Measurements from ENCODE around the gene SMIM11. TPM values are rescaled to one million over a fixed set of nuclear protein-coding genes. Genes with fewer than 3 reads are reported as not detected.

The SMIM11 gene
- total and polyA plus RNA-seq, 2 of the 4 experiments (the other 2 are of a cell fraction): 3.6 to 8.8 TPM

- intact Hi-C loops (cut with micrococcal nuclease): loop anchor here (5.0 kb wide), 2 partner anchors 143 to 408 kb away; no protein-coding TSS in a partner anchor
Observed at GRCh38 chr21:34345091-34345871, 30.0 kb upstream of the SMIM11 start.

More at GRCh38 chr21:34345091-34345871, 30.0 kb upstream of the SMIM11 start:
- peak overlapping the region; percentile 83 for H2AK9ac ChIP-seq (replicated peaks; ENCODE audit: low read depth, low read length, poor library complexity)
- peak overlapping the region; percentile 78 for H3K18ac ChIP-seq (ENCODE audit: low read depth, low read length)
- peak overlapping the region; percentile 23 to 56; a peak in 3 of 4 replicates for H4K8ac ChIP-seq (ENCODE audit: low read depth in 2 of 2, low read length in 2 of 2)
- H3K27me3 ChIP-seq (ENCODE audit: control insufficient read depth, insufficient read depth, low read length): peaks cover 2% of the 10 kb centered on the region; the same call in 1 of the 2 replicates
- ATAC-seq (ENCODE audit: low read depth): peak; percentile 52
- peak overlapping the region; percentile 92 for H3K23ac ChIP-seq (ENCODE audit: low read depth, low read length)
- ChIA-PET POLR2A (ENCODE audit: unreplicated experiment) (no interaction called here), CTCF (interaction anchor here (0.6 kb wide), 1 partner anchor 12 kb away, joined by 3 read pairs; no protein-coding TSS in a partner anchor)
- peak overlapping the region; percentile 59 for H3K27ac ChIP-seq (ENCODE audit: insufficient read depth, low read length)
- in situ Hi-C loops (cut with MboI; ENCODE audit: low sequenced_read_pairs) (no loop called here), dilution Hi-C loops (cut with HindIII; ENCODE audit: low sequenced_read_pairs, unreplicated experiment) (no loop called here)
- H3K9me3 ChIP-seq (ENCODE audit: control insufficient read depth, insufficient read depth, low read length): no peaks in the 10 kb centered on the region
- H2AFZ ChIP-seq (replicated peaks; ENCODE audit: low read length, poor library complexity): peak overlapping the region; percentile 74
- peak overlapping the region; percentile 13; the same call in 1 of the 2 replicates for H3K4me2 ChIP-seq (ENCODE audit: low read depth, low read length)
- H4K20me1 ChIP-seq (ENCODE audit: insufficient read depth, low read length): no peaks in the 10 kb centered on the region
- H2BK5ac ChIP-seq (ENCODE audit: low read depth, low read length, poor library complexity, severe bottlenecking): peak overlapping the region; percentile 66
- peak overlapping the region; percentile 96 for H3K14ac ChIP-seq (replicated peaks; ENCODE audit: low read depth, low read length)
- 0 out of 4 replicates have a peak, but pooled peaks cover 0 to 4% of the 10 kb centered on the region in 2 experiments for H3K79me1 ChIP-seq (ENCODE audit: low read depth in 1 of 2, low read length in 2 of 2)
- 36% methylated on average over 9 of the region's 15 CpGs; no CpG with 5 or more reads in 1 of the 2 experiments for WGBS, 2 experiments (ENCODE audit: extremely low coverage in 2 of 2, insufficient read length in 1 of 2)
- peak overlapping the region; percentile 91; the same call in 2 of the 3 replicates for H2BK15ac ChIP-seq (ENCODE audit: low read depth, low read length)
- peak overlapping the region; percentile 93 for H3K4ac ChIP-seq (ENCODE audit: low read depth, low read length)
- H2BK120ac ChIP-seq (ENCODE audit: low read depth, low read length): peak overlapping the region; percentile 97
- H3K4me3 ChIP-seq (ENCODE audit: insufficient read depth, low read depth, low read length): no peak overlapping the region
- TF ChIP-seq BHLHE40 (IDR thresholded peaks at IDR 0.05; ENCODE audit: low read depth, low read length) (peak; percentile 36; the same call in 1 of the 2 replicates), MAZ (IDR thresholded peaks at IDR 0.05; ENCODE audit: borderline replicate concordance, low read depth, low read length) (no peak), USF2 (IDR thresholded peaks at IDR 0.05; ENCODE audit: low read depth, low read length) (no peak), MAFK (IDR thresholded peaks at IDR 0.05; ENCODE audit: low read depth, low read length) (no peak), SMC3 (IDR thresholded peaks at IDR 0.05; ENCODE audit: low read depth, low read length) (no peak), RCOR1 (IDR thresholded peaks at IDR 0.05; ENCODE audit: insufficient replicate concordance, low read length) (no peak), RFX5 (IDR thresholded peaks at IDR 0.05; ENCODE audit: low read depth, low read length) (no peak)
- H4K5ac ChIP-seq (ENCODE audit: low read depth, low read length): peak overlapping the region; percentile 45
- peak overlapping the region; percentile 90 for H4K91ac ChIP-seq (ENCODE audit: insufficient read depth, low read depth, low read length)
- peak overlapping the region; percentile 50; the same call in 1 of the 2 replicates for H3K56ac ChIP-seq (ENCODE audit: extremely low read depth, insufficient read depth, low read length)
- H3K9me1 ChIP-seq (ENCODE audit: insufficient read depth, low read length): peaks cover 13% of the 10 kb centered on the region
- peak overlapping the region; percentile 95 for H2BK20ac ChIP-seq (ENCODE audit: low read depth, low read length)
- H3K4me1 ChIP-seq (ENCODE audit: control insufficient read depth, insufficient read depth, low read length): peaks cover 22% of the 10 kb centered on the region
- H3K36me3 ChIP-seq (ENCODE audit: control insufficient read depth, insufficient read depth, low read length): no peaks in the 10 kb centered on the region
- peak; percentile 60 for DNase-seq
- H3K9ac ChIP-seq (ENCODE audit: low read depth, low read length): no peak overlapping the region
- no TSS peak for BruUV-seq (replicated peaks)
- peak overlapping the region; percentile 89 for H2AK5ac ChIP-seq (ENCODE audit: low read depth, low read length)

Data from IMR-90 (cell line).